Limb (tissue), 2 donors: ENCODE measurements around the gene VASH2.
"Not testable (repeated sequence)": the region's sequence is repeated elsewhere in the genome, so short reads cannot be mapped to it uniquely, and the experiment has no call there.

Experiments
- DNase-seq, 2 donors: peaks; one replicate each; pipeline ENCODE4 v3.0.0-alpha.2; 2016; ENCODE audit errors: extremely low spot score in 2 of 2

VASH2 gene

GRCh38 chr1:212950243-212951125 is at the start of gene VASH2:
Gene VASH2, plus strand, starts transcription at chr1:212950541. Its CDS starts 1,002 bp downstream, at chr1:212951543.
- DNase-seq, result peak; percentile 91

- DNase-seq, result no peak
Observed at GRCh38 chr1:212901290-212901689, 49.1 kb upstream of the VASH2 start.

GRCh38 chr1:212902054-212902453 is 48.3 kb upstream of the VASH2 start:
- DNase-seq, result no peak

- DNase-seq, result no peak
Observed at GRCh38 chr1:212903664-212904063, 46.7 kb upstream of the VASH2 start.

- not testable (repeated sequence) for DNase-seq
Observed at GRCh38 chr1:212908071-212908470, 42.3 kb upstream of the VASH2 start.

GRCh38 chr1:212908971-212909370 is 41.4 kb upstream of the VASH2 start:
- no peak for DNase-seq

GRCh38 chr1:212909652-212910063 is 40.7 kb upstream of the VASH2 start:
- no peak for DNase-seq

- not testable (repeated sequence) for DNase-seq
Observed at GRCh38 chr1:212910213-212910612, 40.1 kb upstream of the VASH2 start.

- DNase-seq, result not testable (repeated sequence)
Observed at GRCh38 chr1:212913638-212914037, 36.7 kb upstream of the VASH2 start.

- DNase-seq, result not testable (repeated sequence)
Observed at GRCh38 chr1:212914110-212914509, 36.2 kb upstream of the VASH2 start.

- peak in 1 of 2 donors; percentile 46 for DNase-seq
Observed at GRCh38 chr1:212914789-212915188, 35.6 kb upstream of the VASH2 start.

- DNase-seq, result peak; percentile 71 to 84
Observed at GRCh38 chr1:212915245-212916091, 34.9 kb upstream of the VASH2 start.

GRCh38 chr1:212916481-212917133 is 33.7 kb upstream of the VASH2 start:
- peak; percentile 56 to 67 for DNase-seq

- DNase-seq, result no peak
Observed at GRCh38 chr1:212917134-212917485, 33.2 kb upstream of the VASH2 start.

- DNase-seq, result no peak
Observed at GRCh38 chr1:212917858-212918257, 32.5 kb upstream of the VASH2 start.

- DNase-seq, result no peak
Observed at GRCh38 chr1:212918824-212919223, 31.5 kb upstream of the VASH2 start.

GRCh38 chr1:212920246-212920645 is 30.1 kb upstream of the VASH2 start:
- no peak for DNase-seq

- DNase-seq, result no peak
Observed at GRCh38 chr1:212920896-212921295, 29.4 kb upstream of the VASH2 start.

GRCh38 chr1:212922016-212922415 is 28.3 kb upstream of the VASH2 start:
- no peak for DNase-seq

GRCh38 chr1:212926372-212926771 is 24.0 kb upstream of the VASH2 start:
- no peak for DNase-seq
